ENCODE results near the gene P2RX6. TPM values are rescaled to one million over a fixed set of nuclear protein-coding genes. Genes with fewer than 3 reads are reported as not detected.

The P2RX6 gene
- total and polyA plus RNA-seq, 8 donors, result 0.09 to 2.9 (median 0.39) TPM; not detected in 1

- no peaks in the 10 kb centered on the region for H3K36me3 ChIP-seq
- no peak for ATAC-seq
- TF ChIP-seq CTCF (IDR thresholded peaks at IDR 0.05), result no peak
- H3K4me3 ChIP-seq, result no peak overlapping the region
- H3K4me1 ChIP-seq, result no peaks in the 10 kb centered on the region
- H3K9me3 ChIP-seq, result no peaks in the 10 kb centered on the region
- no peak overlapping the region for H3K27ac ChIP-seq
- no peaks in the 10 kb centered on the region for H3K27me3 ChIP-seq
- WGBS, 2 donors, result 51 to 53% methylated on average over 20 to 21 of the region's 21 CpGs
- intact Hi-C loops (cut with DNase I), result loop anchor here in 1 of 3 donors (10.0 kb wide), 1 partner anchor 209 kb away; no protein-coding TSS in a partner anchor
- no peak for DNase-seq
- no peak for FAIRE-seq
Observed at GRCh38 chr22:20973634-20974286, 41.2 kb upstream of the P2RX6 start.

GRCh38 chr22:20974336-20974955, 40.5 kb upstream of the P2RX6 start:
- intact Hi-C loops (cut with DNase I), result loop anchor here in 1 of 3 donors (10.0 kb wide), 1 partner anchor 210 kb away; no protein-coding TSS in a partner anchor
- no peak overlapping the region for H3K27ac ChIP-seq
- 59 to 68% methylated on average over 16 of the region's 16 CpGs for WGBS, 2 donors
- DNase-seq (no peak), ATAC-seq (no peak), FAIRE-seq (no peak)
- no peaks in the 10 kb centered on the region for H3K9me3 ChIP-seq
- H3K36me3 ChIP-seq, result no peaks in the 10 kb centered on the region
- H3K27me3 ChIP-seq, result no peaks in the 10 kb centered on the region
- no peaks in the 10 kb centered on the region for H3K4me1 ChIP-seq
- no peak for TF ChIP-seq CTCF (IDR thresholded peaks at IDR 0.05)
- no peak overlapping the region for H3K4me3 ChIP-seq

- intact Hi-C loops (cut with DNase I), result loop anchor here in 1 of 3 donors (10.0 kb wide), 1 partner anchor 211 kb away; no protein-coding TSS in a partner anchor
- no peaks in the 10 kb centered on the region for H3K36me3 ChIP-seq
- no peaks in the 10 kb centered on the region for H3K27me3 ChIP-seq
- no peak for FAIRE-seq
- H3K4me1 ChIP-seq, result peaks cover 0 to 8% (median 3%) of the 10 kb centered on the region in 3 donors
- H3K4me3 ChIP-seq, result no peak overlapping the region
- no peak for TF ChIP-seq CTCF (IDR thresholded peaks at IDR 0.05)
- H3K27ac ChIP-seq, result no peak overlapping the region
- DNase-seq, result no peak
- H3K9me3 ChIP-seq, result no peaks in the 10 kb centered on the region
- 65 to 75% methylated on average over 14 of the region's 14 CpGs for WGBS, 2 donors
- no peak for ATAC-seq
Observed at GRCh38 chr22:20975541-20976290, 39.2 kb upstream of the P2RX6 start.

GRCh38 chr22:20976291-20976877, 38.6 kb upstream of the P2RX6 start:
- 68 to 75% methylated on average over 24 of the region's 24 CpGs for WGBS, 2 donors
- no peak overlapping the region for H3K4me3 ChIP-seq
- H3K36me3 ChIP-seq, result no peaks in the 10 kb centered on the region
- H3K4me1 ChIP-seq, result peaks cover 3 to 14% (median 4%) of the 10 kb centered on the region in 3 donors
- no peak for DNase-seq
- ATAC-seq, result no peak
- H3K27me3 ChIP-seq, result no peaks in the 10 kb centered on the region
- H3K27ac ChIP-seq, result no peak overlapping the region
- no peaks in the 10 kb centered on the region for H3K9me3 ChIP-seq
- no peak for TF ChIP-seq CTCF (IDR thresholded peaks at IDR 0.05)
- intact Hi-C loops (cut with DNase I), result loop anchor here in 1 of 3 donors (10.0 kb wide), 1 partner anchor 212 kb away; no protein-coding TSS in a partner anchor
- FAIRE-seq, result no peak
